Measurements from ENCODE around the gene TTC34.

TTC34 gene

DNA sequence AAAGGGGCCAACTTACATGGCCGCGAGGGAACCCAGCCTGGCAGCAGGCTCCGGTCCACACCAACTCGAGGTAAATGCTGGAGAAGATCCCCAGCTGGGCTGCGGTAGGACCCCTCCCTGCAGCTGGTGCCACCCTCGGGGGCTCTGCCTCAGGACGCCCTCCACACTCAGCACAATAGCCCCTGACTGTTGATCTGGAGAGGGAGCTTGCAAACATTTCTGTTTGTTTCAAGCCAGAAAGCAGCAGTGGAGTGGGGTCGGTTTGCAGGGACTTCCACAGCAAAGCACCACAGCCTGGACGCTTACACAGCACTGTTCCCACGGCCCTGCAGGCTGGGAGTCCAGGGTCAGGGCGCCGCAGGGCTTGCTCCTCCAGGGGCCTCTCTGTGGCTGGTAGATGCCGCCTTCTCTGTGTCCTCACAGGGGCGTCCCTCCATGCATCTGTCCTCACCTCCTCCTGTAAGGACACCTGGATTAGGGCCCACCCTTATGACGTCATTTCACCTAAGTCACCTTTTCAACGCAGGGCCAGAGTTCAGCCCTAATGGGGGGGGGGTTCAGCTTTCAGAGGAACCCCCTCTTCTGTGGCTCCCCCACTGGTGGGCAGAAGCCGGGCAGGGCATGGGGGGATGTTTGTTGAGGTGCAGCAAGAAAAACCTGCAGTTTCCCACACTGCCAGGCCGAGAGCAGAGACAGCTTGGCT, 24.1 kb upstream of the TTC34 start:
- Histone ChIP-seq H3K36me3 (no peaks in the 10 kb centered on the region), H3K4me1 (ENCODE audit: control insufficient read depth in 1 of 2, insufficient read depth in 1 of 2, low read depth in 1 of 2, low read length in 1 of 2) (no peaks in the 10 kb centered on the region), H3K27me3 (peaks cover 12% of the 10 kb centered on the region), H3K4me3 (ENCODE audit: low read depth in 1 of 2, low read length in 1 of 2) (no peak overlapping the region), H3K27ac (no peak overlapping the region), H3K9me3 (no peaks in the 10 kb centered on the region)
- TF ChIP-seq, protein P1, sequence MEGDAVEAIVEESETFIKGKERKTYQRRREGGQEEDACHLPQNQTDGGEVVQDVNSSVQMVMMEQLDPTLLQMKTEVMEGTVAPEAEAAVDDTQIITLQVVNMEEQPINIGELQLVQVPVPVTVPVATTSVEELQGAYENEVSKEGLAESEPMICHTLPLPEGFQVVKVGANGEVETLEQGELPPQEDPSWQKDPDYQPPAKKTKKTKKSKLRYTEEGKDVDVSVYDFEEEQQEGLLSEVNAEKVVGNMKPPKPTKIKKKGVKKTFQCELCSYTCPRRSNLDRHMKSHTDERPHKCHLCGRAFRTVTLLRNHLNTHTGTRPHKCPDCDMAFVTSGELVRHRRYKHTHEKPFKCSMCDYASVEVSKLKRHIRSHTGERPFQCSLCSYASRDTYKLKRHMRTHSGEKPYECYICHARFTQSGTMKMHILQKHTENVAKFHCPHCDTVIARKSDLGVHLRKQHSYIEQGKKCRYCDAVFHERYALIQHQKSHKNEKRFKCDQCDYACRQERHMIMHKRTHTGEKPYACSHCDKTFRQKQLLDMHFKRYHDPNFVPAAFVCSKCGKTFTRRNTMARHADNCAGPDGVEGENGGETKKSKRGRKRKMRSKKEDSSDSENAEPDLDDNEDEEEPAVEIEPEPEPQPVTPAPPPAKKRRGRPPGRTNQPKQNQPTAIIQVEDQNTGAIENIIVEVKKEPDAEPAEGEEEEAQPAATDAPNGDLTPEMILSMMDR (IDR thresholded peaks at IDR 0.05), result no peak

DNA sequence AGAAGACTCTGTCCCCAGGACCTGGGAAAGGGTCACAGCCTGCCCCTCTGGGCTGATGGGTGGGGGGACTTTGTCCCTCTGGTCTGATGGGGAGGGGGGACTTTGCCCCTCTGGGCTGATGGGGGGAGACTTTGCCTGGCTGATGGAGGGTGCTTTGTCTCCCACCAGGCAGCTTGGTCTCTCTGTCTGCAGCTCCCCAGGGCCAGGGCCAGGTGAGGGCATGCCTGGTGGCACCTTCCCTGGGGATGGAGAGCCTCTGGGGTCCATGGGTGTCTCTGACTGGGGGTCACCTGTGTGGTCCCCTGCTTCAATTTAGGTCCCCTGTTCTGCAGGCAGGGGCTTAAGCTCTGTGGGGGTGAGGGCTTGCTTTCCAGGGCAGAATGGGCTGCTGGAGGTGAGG, 23.5 kb upstream of the TTC34 start:
- H3K27ac ChIP-seq, result no peak overlapping the region
- no peaks in the 10 kb centered on the region for H3K9me3 ChIP-seq
- TF ChIP-seq, protein P1 (IDR thresholded peaks at IDR 0.05), result no peak
- peaks cover 12% of the 10 kb centered on the region for H3K27me3 ChIP-seq
- H3K4me1 ChIP-seq (ENCODE audit: control insufficient read depth in 1 of 2, insufficient read depth in 1 of 2, low read depth in 1 of 2, low read length in 1 of 2), result no peaks in the 10 kb centered on the region
- H3K36me3 ChIP-seq, result no peaks in the 10 kb centered on the region
- no peak overlapping the region for H3K4me3 ChIP-seq (ENCODE audit: low read depth in 1 of 2, low read length in 1 of 2)

DNA sequence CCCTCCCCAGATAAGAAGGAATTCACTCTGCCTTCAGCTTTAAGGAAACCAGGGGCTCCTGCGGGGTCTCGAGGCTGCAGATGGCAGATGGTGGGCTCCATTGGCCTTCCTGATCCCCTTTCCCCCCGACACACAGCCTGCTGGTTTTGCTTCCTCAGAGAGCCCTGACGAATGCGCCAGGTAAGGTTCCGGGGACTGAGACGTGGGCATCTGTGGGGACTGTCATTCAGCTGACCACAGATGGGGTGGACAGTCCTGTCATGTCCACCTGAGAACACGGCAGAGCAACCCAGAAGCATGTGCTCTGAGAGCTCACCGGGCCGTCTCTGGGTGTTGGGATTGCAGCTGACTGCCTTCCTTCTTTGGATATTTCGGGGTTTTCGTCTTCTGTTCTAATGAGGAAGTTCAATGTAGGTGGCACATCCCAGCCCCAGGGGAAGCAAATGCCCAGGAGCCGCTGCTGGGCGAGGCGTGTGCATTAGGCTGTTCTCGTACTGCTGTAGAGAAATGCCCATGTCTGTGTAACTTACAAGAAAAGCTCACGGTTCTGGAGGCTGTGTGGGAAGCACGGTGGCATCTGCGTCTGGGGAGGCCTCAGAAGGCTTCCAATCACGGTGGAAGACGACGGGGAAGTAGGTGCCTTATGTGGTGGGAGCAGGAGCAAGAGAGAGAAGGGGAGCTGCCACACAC, 22.6 kb upstream of the TTC34 start:
- Histone ChIP-seq H3K4me3 (ENCODE audit: low read depth in 1 of 2, low read length in 1 of 2) (no peak overlapping the region), H3K4me1 (ENCODE audit: control insufficient read depth in 1 of 2, insufficient read depth in 1 of 2, low read depth in 1 of 2, low read length in 1 of 2) (no peaks in the 10 kb centered on the region), H3K9me3 (no peaks in the 10 kb centered on the region), H3K27me3 (peaks cover 12% of the 10 kb centered on the region), H3K36me3 (no peaks in the 10 kb centered on the region), H3K27ac (no peak overlapping the region)
- TF ChIP-seq, protein P1 (IDR thresholded peaks at IDR 0.05), result no peak

DNA sequence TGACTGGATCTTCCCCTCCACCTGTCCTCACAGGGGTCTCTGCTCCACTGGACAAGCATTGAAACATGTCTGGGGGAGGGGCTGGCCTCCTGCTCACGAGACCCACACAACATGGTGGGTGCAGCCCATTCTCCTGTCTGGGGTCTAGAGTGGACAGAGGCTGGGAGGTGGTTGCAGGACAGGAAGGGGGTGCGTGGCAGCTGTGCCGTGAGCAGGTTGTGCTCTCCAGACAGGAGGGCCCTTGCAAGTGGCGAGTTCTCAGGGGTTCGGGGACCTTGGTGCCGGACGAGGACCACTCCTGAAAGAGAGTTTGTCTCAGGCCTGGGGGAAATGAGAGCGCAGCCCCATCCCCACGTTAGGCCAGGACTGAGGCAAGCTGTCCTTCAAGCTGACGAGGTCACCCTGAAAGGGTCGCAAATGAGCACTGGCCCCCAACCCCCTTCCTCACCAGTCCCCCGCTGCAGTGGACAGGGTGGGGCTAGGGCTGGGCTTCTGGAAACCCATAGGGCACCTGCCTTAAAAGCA, 21.2 kb upstream of the TTC34 start:
- H3K4me3 ChIP-seq (ENCODE audit: low read depth in 1 of 2, low read length in 1 of 2), result no peak overlapping the region
- TF ChIP-seq, protein P1 (IDR thresholded peaks at IDR 0.05), result no peak
- H3K4me1 ChIP-seq (ENCODE audit: control insufficient read depth in 1 of 2, insufficient read depth in 1 of 2, low read depth in 1 of 2, low read length in 1 of 2), result no peaks in the 10 kb centered on the region
- no peak overlapping the region for H3K27ac ChIP-seq
- H3K9me3 ChIP-seq, result no peaks in the 10 kb centered on the region
- H3K36me3 ChIP-seq, result no peaks in the 10 kb centered on the region
- H3K27me3 ChIP-seq, result peaks cover 12% of the 10 kb centered on the region

DNA sequence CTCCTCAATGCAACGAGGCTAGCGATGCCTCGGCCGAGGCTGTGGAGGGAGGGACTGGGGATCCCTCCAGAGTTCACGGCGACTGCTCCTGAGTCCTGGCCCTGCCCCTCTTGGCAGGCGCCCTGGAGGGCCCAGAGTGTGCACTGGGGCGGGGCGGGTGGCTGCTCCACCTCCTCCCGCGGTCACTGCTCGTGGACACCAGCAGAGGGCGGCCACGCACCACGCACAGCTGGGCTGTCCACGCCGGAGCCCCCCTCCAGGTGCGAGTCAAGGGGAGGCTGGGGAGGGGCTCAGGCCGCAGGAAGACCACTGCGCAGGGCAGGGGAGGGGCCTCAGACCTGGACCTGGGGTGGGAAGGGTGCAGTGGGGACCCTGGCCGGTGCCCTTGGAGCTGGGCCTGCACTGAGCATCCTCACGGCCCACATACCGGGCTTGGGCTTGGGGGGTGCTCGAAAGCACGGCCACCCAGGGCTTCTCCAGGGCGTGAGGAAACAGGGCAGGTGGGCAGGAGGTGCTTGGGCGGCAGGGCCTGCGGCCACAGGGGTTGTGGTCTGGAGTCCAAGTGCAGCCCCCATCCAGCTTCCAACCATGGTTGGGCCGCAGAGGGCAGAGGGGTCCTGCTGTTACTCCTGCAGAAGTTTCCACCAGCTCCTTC, 20.6 kb upstream of the TTC34 start:
- H3K9me3 ChIP-seq, result no peaks in the 10 kb centered on the region
- no peak overlapping the region for H3K27ac ChIP-seq
- H3K27me3 ChIP-seq, result peaks cover 12% of the 10 kb centered on the region
- no peaks in the 10 kb centered on the region for H3K4me1 ChIP-seq (ENCODE audit: control insufficient read depth in 1 of 2, insufficient read depth in 1 of 2, low read depth in 1 of 2, low read length in 1 of 2)
- H3K4me3 ChIP-seq (ENCODE audit: low read depth in 1 of 2, low read length in 1 of 2), result no peak overlapping the region
- H3K36me3 ChIP-seq, result no peaks in the 10 kb centered on the region
- TF ChIP-seq, protein P1 (IDR thresholded peaks at IDR 0.05), result no peak

Measured in neutrophil (primary cell).